ENCODE measurements around the gene NR5A1. TPM values are rescaled to one million over a fixed set of nuclear protein-coding genes. Genes with fewer than 3 reads are reported as not detected.

NR5A1 gene
- total RNA-seq, 1 donor from 2014 or later: not detected

- TF ChIP-seq CTCF (IDR thresholded peaks at IDR 0.05): no peak
- Histone ChIP-seq H3K27ac (no peak overlapping the region), H3K27me3 (peaks cover 37% of the 10 kb centered on the region), H3K36me3 (no peaks in the 10 kb centered on the region), H3K4me1 (no peaks in the 10 kb centered on the region), H3K4me3 (no peak overlapping the region), H3K9me3 (no peaks in the 10 kb centered on the region)
- intact Hi-C loops (cut with DNase I): no loop called here
- DNase-seq (peak; percentile 28), ATAC-seq (no peak)
Observed at GRCh38 chr9:124455820-124456219, 51.4 kb downstream of the NR5A1 start.

GRCh38 chr9:124454791-124455443 lies 52.3 kb downstream of the NR5A1 start:
- no peak for ATAC-seq
- no peak for TF ChIP-seq CTCF (IDR thresholded peaks at IDR 0.05)
- intact Hi-C loops (cut with DNase I): no loop called here
- H3K27ac ChIP-seq: no peak overlapping the region
- H3K4me1 ChIP-seq: no peaks in the 10 kb centered on the region
- H3K27me3 ChIP-seq: peaks cover 46% of the 10 kb centered on the region
- H3K36me3 ChIP-seq: no peaks in the 10 kb centered on the region
- no peaks in the 10 kb centered on the region for H3K9me3 ChIP-seq
- peak; percentile 53 for DNase-seq
- H3K4me3 ChIP-seq: no peak overlapping the region

GRCh38 chr9:124454296-124454695 lies 52.9 kb downstream of the NR5A1 start:
- Histone ChIP-seq H3K4me1 (no peaks in the 10 kb centered on the region), H3K4me3 (no peak overlapping the region), H3K27me3 (peaks cover 50% of the 10 kb centered on the region), H3K36me3 (no peaks in the 10 kb centered on the region), H3K27ac (no peak overlapping the region), H3K9me3 (no peaks in the 10 kb centered on the region)
- intact Hi-C loops (cut with DNase I): no loop called here
- no peak for DNase-seq
- no peak for TF ChIP-seq CTCF (IDR thresholded peaks at IDR 0.05)
- no peak for ATAC-seq

GRCh38 chr9:124453586-124454191 lies 53.5 kb downstream of the NR5A1 start:
- peak; percentile 56 for DNase-seq
- intact Hi-C loops (cut with DNase I): no loop called here

GRCh38 chr9:124452841-124453585 lies 54.2 kb downstream of the NR5A1 start:
- Histone ChIP-seq H3K36me3 (no peaks in the 10 kb centered on the region), H3K4me1 (no peaks in the 10 kb centered on the region), H3K4me3 (no peak overlapping the region), H3K27ac (no peak overlapping the region), H3K27me3 (peaks cover 50% of the 10 kb centered on the region), H3K9me3 (no peaks in the 10 kb centered on the region)
- DNase-seq (peak; percentile 42), ATAC-seq (no peak)
- intact Hi-C loops (cut with DNase I): no loop called here
- TF ChIP-seq CTCF (IDR thresholded peaks at IDR 0.05): no peak

More at GRCh38 chr9:124453586-124454191, 53.5 kb downstream of the NR5A1 start:
- no peak for ATAC-seq
- no peak overlapping the region for H3K4me3 ChIP-seq
- no peak for TF ChIP-seq CTCF (IDR thresholded peaks at IDR 0.05)
- H3K9me3 ChIP-seq: no peaks in the 10 kb centered on the region
- no peaks in the 10 kb centered on the region for H3K36me3 ChIP-seq
- H3K4me1 ChIP-seq: no peaks in the 10 kb centered on the region
- H3K27ac ChIP-seq: no peak overlapping the region
- peaks cover 50% of the 10 kb centered on the region for H3K27me3 ChIP-seq
